HL-60 (cell line): Measurements from ENCODE around the gene NFASC.

Experiments used
- CTCF ChIP-seq: IDR thresholded peaks from one replicate; pipeline ENCODE4 v1.5.1; 2011; ENCODE audit warnings: low read length, control low read depth, inconsistent platforms; ENCODE audit not compliant: insufficient read depth
- GABPA ChIP-seq: IDR thresholded peaks from 2 replicates; pipeline ENCODE4 v1.6.1; 2012; ENCODE audit warnings: low read depth
- POLR2AphosphoS5 ChIP-seq: IDR thresholded peaks from 2 replicates; pipeline ENCODE4 v1.6.1; 2012; ENCODE audit warnings: low read depth
- REST ChIP-seq: IDR thresholded peaks from 2 replicates; pipeline ENCODE4 v1.6.1; 2012; ENCODE audit warnings: low read depth; ENCODE audit not compliant: insufficient replicate concordance
- SPI1 ChIP-seq: IDR thresholded peaks from 2 replicates; pipeline ENCODE4 v1.6.1; 2012; ENCODE audit warnings: low read depth, mild to moderate bottlenecking, borderline replicate concordance

GRCh38 chr1:204873714-204874113 lies 3.1 kb downstream of the NFASC start:
- no peak for TF ChIP-seq CTCF
- no peak for TF ChIP-seq POLR2AphosphoS5
- no peak for TF ChIP-seq REST
- TF ChIP-seq GABPA, result no peak
- TF ChIP-seq SPI1, result no peak
